H4 (cell line): ENCODE measurements around the gene TIMM13. TPM values are rescaled to one million over a fixed set of nuclear protein-coding genes. Genes with fewer than 3 reads are reported as not detected.
"Not testable (repeated sequence)": the region's sequence is repeated elsewhere in the genome, so short reads cannot be mapped to it uniquely, and the experiment has no call there.

ENCODE experiments used
- DNase-seq: peaks from one replicate; pipeline ENCODE4 v3.0.0-alpha.2; 2015; ENCODE audit warnings: low spot score
- total RNA-seq: library from RNA; depleted of rRNA; stranded (reverse); fragments of >200 nt; shearing (Covaris generic); gene quantifications from 2 replicates; pipeline ENCODE4 v1.2.3, GENCODE V29; 2014

Gene TIMM13
- total RNA-seq, 1 experiment from 2014 or later, result 40.8 TPM

DNA sequence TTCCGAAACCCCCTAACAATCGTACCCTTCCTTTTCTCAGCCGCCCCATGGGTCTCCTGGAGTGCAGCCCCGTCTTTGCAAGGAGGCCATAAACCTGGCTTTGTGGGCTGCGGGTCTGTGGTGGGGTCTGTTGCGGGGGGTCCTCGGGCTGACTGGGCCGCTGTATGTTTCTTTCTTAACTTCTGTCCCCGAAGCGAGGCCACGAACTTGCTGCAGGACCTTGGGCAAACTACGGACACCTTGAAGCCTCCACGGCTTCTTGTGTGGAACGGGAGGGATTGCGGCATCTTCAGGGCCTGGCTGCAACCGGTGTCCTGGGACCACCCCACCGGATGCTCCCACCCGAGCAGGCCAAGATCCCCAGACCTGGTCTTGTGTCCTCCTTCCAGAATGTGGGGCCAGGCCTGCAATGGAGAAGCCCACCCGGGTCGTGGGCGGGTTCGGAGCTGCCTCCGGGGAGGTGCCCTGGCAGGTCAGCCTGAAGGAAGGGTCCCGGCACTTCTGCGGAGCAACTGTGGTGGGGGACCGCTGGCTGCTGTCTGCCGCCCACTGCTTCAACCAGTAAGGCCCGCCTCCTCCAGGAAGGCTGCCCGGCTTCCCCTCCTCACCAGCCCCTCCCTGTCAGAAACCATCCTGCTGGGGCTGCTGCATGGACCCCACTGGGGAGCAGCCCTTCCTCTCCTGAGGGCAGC lies 12.0 kb downstream of the TIMM13 start:
- DNase-seq, result no peak

GRCh38 chr19:2413629-2414028 lies 13.8 kb downstream of the TIMM13 start:
- DNase-seq, result no peak

DNA sequence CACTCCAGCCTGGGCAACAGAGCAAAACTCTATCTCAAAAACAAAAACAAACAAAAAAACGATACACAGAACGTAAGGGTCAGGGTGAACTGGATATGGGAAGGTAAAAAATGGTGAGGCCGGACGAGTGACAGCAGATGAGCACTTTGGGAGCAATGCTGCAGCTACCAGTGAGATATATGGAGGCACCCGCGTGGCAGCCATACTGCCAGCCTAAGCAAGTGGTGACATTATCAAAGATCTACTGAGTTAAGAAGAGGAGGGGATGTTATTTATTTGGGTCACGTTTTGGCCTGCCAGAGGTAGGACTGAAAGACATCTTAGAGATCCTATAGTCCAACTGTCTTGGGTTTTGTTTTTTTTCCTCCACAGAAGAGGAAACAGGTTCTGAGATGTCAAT lies 14.2 kb downstream of the TIMM13 start:
- DNase-seq, result no peak

DNA sequence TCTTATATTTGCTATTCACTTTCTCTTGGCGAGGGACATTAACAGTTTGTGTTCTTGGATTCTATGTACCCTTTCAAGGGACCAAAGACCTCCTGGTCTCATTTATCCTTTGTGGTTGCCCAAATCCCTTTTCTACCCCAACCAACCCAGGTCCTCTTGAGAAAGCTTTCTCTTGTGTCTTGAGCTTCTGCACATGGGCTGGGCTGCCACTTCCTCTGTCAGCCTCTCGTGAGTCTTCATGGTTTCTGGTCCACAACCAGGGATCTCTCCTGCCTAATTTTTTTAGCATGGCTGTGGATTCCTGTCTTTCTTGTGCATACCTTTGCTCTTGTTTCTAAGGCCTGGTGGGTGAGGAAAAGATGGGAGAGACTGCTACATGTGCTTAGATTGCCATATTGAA lies 14.9 kb downstream of the TIMM13 start:
- DNase-seq, result no peak

- no peak for DNase-seq
Observed at GRCh38 chr19:2411709-2412108, 15.7 kb downstream of the TIMM13 start.

DNA sequence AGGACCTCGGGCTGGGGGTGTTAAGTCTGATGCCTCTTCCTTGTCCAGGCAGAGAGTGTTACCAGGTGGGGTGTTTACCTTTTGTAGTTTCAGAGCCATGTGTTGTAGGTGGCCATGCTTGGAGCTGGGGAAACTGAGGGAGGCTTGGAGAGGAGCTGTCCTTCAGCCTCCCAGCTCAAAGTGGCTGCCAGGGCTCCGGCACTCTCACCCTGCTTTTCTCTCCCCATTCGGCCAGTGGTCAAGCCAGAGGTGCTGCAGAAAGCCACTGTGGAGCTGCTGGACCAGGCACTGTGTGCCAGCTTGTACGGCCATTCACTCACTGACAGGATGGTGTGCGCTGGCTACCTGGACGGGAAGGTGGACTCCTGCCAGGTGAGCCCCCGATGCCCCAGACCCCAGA lies 17.4 kb downstream of the TIMM13 start:
- DNase-seq, result no peak

DNA sequence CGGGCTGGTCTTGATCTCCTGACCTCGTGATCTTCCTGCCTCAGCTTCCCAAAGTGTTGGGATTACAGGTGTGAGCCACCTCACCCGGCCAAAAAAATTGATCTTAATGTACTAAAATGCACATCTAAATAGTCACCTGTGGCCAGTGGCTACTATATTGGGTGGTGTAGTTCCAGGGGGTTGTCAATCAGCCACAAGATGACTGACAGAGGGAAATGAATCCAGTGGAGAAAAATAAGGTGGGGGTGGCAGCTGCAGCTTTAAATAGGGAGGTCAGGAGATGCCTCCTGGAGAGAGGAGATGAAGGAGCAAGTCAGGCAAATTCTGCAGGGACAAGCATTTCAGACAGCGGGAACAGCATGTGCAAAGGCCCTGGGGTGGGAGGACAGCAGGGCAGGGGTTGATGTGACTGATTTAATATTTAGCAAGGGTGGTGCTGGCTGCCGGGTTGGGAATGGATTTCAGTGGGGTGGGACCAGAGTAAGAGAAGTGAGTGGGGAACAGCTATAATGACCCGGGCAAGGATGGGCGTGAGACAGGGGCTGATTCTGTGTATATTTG lies 18.0 kb downstream of the TIMM13 start:
- DNase-seq, result no peak

- DNase-seq, result no peak
Observed at GRCh38 chr19:2408247-2408646, 19.1 kb downstream of the TIMM13 start.

- no peak for DNase-seq
Observed at GRCh38 chr19:2399582-2399981, 27.8 kb downstream of the TIMM13 start.

DNA sequence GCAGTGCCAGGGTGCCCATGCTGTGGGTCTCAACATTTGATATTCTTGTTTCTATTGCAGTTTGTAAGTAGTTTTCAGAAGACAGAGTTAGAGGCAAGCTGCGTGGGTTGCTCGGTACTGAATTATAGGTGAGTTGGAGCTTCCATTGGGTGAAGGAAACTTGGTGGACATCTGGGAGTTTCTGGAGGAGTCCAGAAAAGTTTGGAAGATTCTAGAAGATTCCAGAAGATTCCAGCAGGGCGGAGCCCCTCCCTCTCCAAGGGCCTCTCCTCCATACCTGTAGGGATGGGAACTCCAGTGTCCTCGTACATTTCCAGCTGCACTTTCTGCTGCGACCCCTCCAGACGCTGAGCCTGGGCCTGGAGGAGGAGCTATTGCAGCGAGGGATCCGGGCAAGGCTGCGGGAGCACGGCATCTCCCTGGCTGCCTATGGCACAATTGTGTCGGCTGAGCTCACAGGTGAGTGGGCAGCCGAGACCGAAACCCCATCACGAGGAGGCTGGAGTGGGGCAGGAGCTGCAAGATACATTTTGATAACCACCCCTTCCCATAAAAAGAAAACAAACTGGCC lies 28.6 kb downstream of the TIMM13 start:
- no peak for DNase-seq

DNA sequence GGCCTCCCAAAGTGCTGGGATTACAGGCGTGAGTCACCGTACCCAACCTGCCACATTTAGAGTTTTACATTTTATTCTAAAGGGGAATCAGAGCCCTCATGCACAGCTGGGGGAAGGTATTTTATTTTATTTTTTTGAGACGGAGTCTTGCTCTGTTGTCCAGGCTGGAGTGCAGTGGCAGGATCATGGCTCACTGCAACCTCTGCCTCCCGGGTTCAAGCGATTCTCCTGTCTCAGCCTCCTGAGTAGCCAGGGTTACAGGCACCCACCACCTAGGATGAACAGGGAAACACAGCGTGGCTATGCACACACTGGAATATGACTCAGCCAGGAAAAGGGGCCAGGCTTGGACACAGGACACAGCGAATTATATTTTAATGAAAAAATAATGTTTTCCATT lies 30.2 kb downstream of the TIMM13 start:
- not testable (repeated sequence) for DNase-seq

GRCh38 chr19:2395293-2395829 lies 32.0 kb downstream of the TIMM13 start:
- DNase-seq, result not testable (repeated sequence)

- DNase-seq, result no peak
Observed at GRCh38 chr19:2394442-2395292, 32.7 kb downstream of the TIMM13 start.

GRCh38 chr19:2394054-2394441 lies 33.3 kb downstream of the TIMM13 start:
- DNase-seq, result no peak

GRCh38 chr19:2392899-2393298 lies 34.5 kb downstream of the TIMM13 start:
- not testable (repeated sequence) for DNase-seq

GRCh38 chr19:2392366-2392765 lies 35.0 kb downstream of the TIMM13 start:
- DNase-seq, result no peak

DNA sequence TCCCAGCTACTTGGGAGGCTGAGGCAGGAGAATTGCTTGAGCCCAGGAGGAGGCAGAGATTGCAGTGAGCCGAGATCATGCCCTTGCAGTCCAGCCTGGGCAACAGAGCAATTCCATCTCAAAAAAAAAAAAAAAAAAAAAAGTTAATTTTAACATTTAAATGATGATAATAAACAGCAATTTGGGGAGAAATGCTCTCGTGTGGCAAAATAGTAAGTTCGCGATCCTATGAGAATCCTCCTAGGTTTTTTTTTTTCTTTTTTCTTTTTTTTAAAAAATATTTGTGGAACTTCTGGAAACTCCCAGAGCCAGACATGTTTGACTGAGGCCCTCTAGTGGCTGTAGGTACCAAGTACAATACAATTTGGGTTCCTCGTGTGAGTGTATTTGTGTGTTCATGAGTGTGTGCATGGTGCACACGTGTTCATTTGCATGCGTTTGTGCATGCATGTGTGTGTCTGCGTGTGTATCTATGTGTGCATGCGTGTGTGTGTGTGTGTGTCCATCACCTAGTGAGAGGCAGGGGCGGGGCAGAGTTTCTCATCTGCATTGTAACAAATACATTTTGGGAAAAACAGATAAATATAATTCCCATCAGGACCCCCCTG lies 36.2 kb downstream of the TIMM13 start:
- DNase-seq, result peak; percentile 65

GRCh38 chr19:2389594-2389993 lies 37.8 kb downstream of the TIMM13 start:
- DNase-seq, result no peak

DNA sequence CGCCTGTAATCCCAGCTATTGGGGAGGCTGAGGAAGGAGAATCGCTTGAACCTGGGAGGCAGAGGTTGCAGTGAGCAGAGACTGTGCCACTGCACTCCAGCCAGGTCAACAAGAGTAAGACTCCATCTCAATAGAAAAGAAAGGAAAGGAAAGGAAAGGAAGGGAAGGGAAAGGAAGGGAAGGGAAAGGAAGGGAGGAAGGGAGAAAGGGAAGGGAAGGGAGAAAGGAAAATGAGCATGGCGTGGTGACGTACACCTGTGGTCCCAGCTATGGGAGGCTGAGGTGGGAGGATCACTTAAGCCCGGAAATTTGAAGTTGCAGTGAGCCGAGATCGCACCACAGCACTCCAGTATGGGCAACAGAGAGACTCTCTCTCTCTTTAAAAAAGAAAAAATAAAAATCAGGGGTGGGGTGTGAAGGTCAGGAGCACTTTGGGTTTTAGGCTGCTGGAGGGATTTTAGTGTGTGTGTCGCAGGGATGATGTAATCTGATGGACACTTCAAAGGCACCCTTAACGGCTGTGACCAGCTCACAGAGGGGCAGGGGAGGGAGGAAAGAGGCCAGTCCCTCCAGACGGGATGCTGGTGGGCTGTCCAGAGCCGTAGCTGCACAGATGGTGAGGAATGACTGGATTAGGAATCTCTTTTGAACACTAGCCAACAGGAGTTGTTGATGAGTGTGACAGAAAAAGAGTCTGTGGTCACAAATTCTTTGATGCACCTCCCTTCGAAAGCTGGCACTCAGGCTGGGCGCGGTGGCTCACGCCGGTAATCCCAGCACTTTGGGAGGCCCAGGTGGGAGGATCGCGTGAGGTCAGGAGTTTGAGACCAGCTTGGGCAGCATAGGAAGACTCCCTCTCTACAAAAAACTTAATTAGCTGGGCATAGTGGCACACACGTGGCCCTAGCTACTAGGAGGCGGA lies 39.8 kb downstream of the TIMM13 start:
- DNase-seq, result no peak

- peak; percentile 96 for DNase-seq
Observed at GRCh38 chr19:2385053-2385721, 42.2 kb downstream of the TIMM13 start.
